Central memory CD4-positive, alpha-beta T cell (primary cell): Measurements from ENCODE around the gene RUNX2.

Experiments
- DNase-seq: peaks from one replicate; pipeline ENCODE4 v3.0.0; 2022

Gene RUNX2

GRCh38 chr6:45630801-45631200 is 302.7 kb downstream of the RUNX2 start:
- DNase-seq = no peak

- no peak for DNase-seq
These were observed 303.3 kb downstream of the RUNX2 start for GRCh38 chr6:45631396-45631795.

GRCh38 chr6:45633272-45633908 is 305.3 kb downstream of the RUNX2 start:
- no peak for DNase-seq

GRCh38 chr6:45634231-45634630 is 306.1 kb downstream of the RUNX2 start:
- DNase-seq = no peak

GRCh38 chr6:45635284-45635867 is 307.2 kb downstream of the RUNX2 start:
- DNase-seq = no peak

GRCh38 chr6:45637056-45637455 is 308.9 kb downstream of the RUNX2 start:
- DNase-seq = no peak

GRCh38 chr6:45637611-45638257 is 309.6 kb downstream of the RUNX2 start:
- DNase-seq = no peak

- no peak for DNase-seq
These were observed 312.0 kb downstream of the RUNX2 start for GRCh38 chr6:45640081-45640491.

GRCh38 chr6:45640811-45641210 is 312.7 kb downstream of the RUNX2 start:
- no peak for DNase-seq

GRCh38 chr6:45642331-45643125 is 314.4 kb downstream of the RUNX2 start:
- DNase-seq = no peak

- DNase-seq = no peak
These were observed 315.0 kb downstream of the RUNX2 start for GRCh38 chr6:45643126-45643525.

GRCh38 chr6:45644720-45645119 is 316.6 kb downstream of the RUNX2 start:
- no peak for DNase-seq

- no peak for DNase-seq
These were observed 317.2 kb downstream of the RUNX2 start for GRCh38 chr6:45645302-45645701.

GRCh38 chr6:45647341-45648261 is 319.5 kb downstream of the RUNX2 start:
- DNase-seq = no peak

- DNase-seq = no peak
These were observed 320.1 kb downstream of the RUNX2 start for GRCh38 chr6:45648262-45648620.

GRCh38 chr6:45650524-45651135 is 322.5 kb downstream of the RUNX2 start:
- DNase-seq = no peak

GRCh38 chr6:45651301-45651700 is 323.2 kb downstream of the RUNX2 start:
- no peak for DNase-seq

GRCh38 chr6:45652416-45652815 is 324.3 kb downstream of the RUNX2 start:
- no peak for DNase-seq

- DNase-seq = no peak
These were observed 325.2 kb downstream of the RUNX2 start for GRCh38 chr6:45653117-45653883.

- no peak for DNase-seq
These were observed 326.5 kb downstream of the RUNX2 start for GRCh38 chr6:45654673-45655072.
